NCI-H1092 treated with DMSO at 0.1 percent for 48 hours (cell line): ENCODE data around the gene CDCP2.

Experiments
- DNase-seq: peaks from one replicate; lab custom pipeline; 2025; lab: John Stamatoyannopoulos, UW

CDCP2 gene

DNA sequence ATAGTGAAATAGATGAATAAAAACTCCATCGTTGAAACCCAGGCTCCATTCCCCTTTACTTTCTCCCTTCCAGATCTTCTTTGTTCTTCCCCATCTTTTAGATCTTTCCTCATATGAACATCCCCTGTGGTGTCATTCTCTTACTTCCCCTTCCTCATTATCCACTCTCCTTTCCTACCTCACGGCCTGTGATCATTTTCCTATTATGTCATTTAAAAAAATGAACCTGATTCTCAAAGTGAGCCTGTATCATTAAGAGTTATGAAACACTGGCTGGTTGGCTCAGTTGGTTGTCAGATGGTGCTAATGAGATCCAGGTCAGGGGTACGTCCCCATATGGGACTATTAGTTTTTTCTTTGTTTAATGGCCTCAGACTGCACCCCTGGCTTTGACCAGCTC is 61.1 kb downstream of the CDCP2 start:
- DNase-seq, result no peak

DNA sequence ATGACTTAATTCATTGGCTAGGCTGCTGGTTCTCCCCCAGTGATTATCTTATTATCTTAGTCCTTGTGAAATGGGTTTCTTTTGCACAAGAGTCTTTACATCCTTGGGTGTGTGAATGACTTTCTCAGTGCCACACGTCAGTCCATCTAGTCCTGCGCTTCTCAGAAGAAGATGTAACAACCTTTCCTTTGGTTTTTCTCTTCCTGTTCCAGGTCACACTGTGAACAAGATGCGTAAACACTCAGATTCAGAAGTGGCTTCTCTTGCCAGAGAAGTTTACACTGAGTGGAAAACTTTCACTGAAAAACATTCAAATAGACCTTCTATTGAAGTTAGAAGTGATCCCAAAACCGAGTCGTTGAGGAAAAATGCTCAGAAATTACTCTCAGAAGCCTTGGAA is 64.4 kb downstream of the CDCP2 start:
- DNase-seq, result no peak

- DNase-seq, result no peak
Observed at GRCh38 chr1:54086754-54087153, 66.0 kb downstream of the CDCP2 start.

GRCh38 chr1:54084794-54085193 is 68.0 kb downstream of the CDCP2 start:
- DNase-seq, result no peak
